M059J (cell line): ENCODE measurements around the gene KLLN. TPM values are rescaled to one million over a fixed set of nuclear protein-coding genes. Genes with fewer than 3 reads are reported as not detected.
"Not testable (repeated sequence)": the region's sequence is repeated elsewhere in the genome, so short reads cannot be mapped to it uniquely, and the experiment has no call there.

ENCODE experiments used
- DNase-seq: peaks from one replicate; pipeline ENCODE4 v3.0.0-alpha.2; 2012; ENCODE audit warnings: low read depth
- total RNA-seq: library from RNA; depleted of rRNA; stranded (reverse); fragments of >200 nt; shearing (Covaris generic); gene quantifications from 2 replicates; pipeline ENCODE4 v1.2.3, GENCODE V29; 2014

Gene KLLN
- total RNA-seq, 1 experiment from 2014 or later, result 0.69 TPM

DNA sequence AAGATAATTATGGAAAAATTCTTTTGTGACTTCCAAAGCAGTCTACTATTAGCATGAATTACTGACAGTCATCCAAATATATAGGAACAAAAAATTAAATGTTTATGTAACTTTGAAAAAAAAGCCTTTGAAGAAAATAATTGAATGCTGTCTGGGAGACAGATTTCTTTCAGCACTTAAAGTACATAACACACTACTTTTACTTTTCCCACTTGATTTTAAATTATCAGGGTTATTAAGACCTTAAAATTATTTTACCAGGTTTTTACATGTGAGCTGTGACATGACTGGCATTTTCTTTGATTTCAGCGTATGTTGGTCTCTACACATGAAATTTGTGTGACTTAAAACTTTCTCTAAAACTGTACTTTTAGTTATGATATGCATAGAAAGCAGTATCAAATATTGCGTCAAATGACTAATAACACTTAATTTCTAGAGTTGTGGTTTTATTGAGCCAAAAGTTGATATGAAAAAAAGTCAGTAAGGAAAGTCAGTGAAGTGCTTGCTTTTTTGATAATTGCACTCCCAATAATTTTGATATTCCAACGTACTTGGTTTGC lies 3.2 kb upstream of the KLLN start:
- DNase-seq, result no peak

GRCh38 chr10:87865241-87865881 lies 2.0 kb upstream of the KLLN start:
- no peak for DNase-seq

DNA sequence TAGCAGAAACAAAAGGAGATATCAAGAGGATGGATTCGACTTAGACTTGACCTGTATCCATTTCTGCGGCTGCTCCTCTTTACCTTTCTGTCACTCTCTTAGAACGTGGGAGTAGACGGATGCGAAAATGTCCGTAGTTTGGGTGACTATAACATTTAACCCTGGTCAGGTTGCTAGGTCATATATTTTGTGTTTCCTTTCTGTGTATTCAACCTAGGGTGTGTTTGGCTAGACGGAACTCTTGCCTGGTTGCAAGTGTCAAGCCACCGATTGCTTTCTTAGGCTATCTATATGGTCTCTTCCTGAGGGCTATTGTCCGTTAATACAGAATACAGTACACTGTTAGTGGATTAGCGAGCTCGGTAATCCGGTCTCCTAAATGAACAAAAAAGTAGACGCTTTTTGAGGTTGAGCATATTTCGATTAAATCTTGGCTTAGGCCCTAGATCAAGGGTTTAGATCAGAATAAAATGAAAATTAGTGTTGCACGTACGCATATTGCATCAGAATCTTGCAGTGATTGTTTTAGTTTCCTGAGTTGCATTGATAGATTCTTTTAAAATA lies 1.2 kb upstream of the KLLN start:
- no peak for DNase-seq

DNA sequence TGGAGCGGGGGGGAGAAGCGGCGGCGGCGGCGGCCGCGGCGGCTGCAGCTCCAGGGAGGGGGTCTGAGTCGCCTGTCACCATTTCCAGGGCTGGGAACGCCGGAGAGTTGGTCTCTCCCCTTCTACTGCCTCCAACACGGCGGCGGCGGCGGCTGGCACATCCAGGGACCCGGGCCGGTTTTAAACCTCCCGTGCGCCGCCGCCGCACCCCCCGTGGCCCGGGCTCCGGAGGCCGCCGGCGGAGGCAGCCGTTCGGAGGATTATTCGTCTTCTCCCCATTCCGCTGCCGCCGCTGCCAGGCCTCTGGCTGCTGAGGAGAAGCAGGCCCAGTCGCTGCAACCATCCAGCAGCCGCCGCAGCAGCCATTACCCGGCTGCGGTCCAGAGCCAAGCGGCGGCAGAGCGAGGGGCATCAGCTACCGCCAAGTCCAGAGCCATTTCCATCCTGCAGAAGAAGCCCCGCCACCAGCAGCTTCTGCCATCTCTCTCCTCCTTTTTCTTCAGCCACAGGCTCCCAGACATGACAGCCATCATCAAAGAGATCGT lies 690 bp upstream of the KLLN start:
- not testable (repeated sequence) for DNase-seq

- peak; percentile 71 for DNase-seq
Measured at GRCh38 chr10:87862679-87863052, 667 bp downstream of the KLLN start.

DNA sequence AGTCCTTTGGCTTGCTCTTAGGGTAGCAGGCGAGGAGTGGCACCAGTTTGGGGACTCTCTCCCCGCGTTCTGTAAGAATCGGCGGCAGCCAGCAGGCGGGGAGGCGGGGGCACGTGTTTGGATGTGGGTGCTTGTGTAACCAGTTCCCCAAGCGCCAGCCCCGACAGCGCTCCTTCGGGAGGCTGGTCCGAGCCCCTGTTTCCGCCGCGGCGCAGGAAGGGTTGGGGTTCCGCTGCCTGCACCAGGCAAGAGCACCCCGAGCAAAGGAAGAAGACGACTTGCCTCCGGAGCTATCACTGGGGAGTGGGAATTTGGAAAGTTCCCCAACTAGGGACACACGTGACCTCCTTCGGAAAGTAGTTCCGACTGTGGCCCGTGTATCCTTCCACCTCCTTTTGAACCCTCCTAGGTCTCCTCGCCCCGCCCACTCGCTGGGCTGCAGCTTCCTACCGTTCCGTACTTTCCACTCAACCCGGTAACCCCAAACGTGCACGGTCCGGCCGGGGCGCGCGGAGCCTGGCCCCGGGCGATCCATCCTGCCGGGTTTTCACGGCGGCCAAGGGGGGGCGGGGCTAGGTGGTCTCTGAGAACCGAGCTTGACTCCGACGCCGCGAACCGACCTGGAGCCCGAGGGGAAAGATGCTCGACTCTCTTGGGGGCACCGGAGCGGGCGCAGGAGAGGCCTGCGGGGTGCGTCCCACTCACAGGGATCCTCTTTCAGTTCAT lies 1.2 kb downstream of the KLLN start:
- peak; percentile 74 for DNase-seq

GRCh38 chr10:87861566-87861952 lies 1.8 kb downstream of the KLLN start:
- DNase-seq, result no peak

GRCh38 chr10:87860816-87861403 lies 2.4 kb downstream of the KLLN start:
- no peak for DNase-seq

- peak; percentile 84 for DNase-seq
Measured at GRCh38 chr10:87860156-87860795, 3.1 kb downstream of the KLLN start.

- not testable (repeated sequence) for DNase-seq
Measured at GRCh38 chr10:87855665-87856064, 7.7 kb downstream of the KLLN start.

DNA sequence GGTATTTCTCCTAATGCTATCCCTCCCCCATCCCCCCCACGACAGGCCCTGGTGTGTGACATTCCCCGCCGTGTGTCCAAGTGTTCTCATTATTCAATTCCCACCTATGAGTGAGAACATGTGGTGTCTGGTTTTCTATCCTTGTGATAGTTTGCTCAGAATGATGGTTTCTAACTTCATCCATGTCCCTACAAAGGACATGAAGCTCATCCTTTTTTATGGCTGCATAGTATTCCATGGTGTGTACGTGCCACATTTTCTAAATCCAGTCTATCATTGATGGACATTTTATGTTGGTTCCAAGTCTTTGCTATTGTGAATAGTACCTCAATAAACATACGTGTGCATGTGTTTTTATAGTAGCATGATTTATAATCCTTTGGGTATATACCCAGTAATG lies 8.1 kb downstream of the KLLN start:
- DNase-seq, result not testable (repeated sequence)

DNA sequence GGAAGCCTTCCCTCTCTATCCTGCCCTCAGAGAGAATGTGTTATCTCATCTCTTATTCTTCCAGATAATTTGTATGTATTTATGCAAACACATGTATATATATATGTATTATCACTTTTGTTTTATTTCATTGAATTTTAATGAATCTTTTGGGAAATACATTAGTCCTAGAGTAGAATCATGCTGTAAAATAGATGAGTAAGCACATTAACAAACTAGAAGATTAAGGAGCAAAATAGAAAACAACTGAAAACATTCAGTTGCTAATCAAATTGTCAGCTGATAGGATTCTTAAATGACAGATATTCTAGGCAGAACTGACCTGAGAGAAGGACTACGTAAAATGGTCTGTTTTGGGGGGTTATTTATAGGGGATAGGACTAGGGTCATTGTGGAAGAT lies 11.2 kb downstream of the KLLN start:
- no peak for DNase-seq

GRCh38 chr10:87850742-87851205 lies 12.6 kb downstream of the KLLN start:
- peak; percentile 70 for DNase-seq

DNA sequence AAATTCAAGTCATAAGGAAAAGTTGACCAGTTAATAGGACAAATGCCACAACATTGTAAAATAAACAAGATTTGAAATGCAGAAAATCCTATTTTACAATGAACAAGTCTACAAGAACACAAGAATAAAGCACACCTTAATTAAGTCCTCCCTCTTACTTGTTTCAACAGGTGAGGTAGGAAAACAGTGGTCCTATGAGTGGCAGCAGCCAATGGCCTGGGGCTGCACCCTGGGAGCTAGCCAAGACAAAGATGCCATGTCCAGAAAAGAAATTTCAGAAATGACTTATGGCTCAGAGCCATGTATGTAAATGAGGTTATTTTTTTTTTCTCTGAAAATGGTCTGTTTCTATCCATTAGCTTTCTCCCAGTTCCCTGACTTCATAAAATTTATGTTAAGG lies 14.3 kb downstream of the KLLN start:
- no peak for DNase-seq

GRCh38 chr10:87847550-87847949 lies 15.8 kb downstream of the KLLN start:
- DNase-seq, result no peak

DNA sequence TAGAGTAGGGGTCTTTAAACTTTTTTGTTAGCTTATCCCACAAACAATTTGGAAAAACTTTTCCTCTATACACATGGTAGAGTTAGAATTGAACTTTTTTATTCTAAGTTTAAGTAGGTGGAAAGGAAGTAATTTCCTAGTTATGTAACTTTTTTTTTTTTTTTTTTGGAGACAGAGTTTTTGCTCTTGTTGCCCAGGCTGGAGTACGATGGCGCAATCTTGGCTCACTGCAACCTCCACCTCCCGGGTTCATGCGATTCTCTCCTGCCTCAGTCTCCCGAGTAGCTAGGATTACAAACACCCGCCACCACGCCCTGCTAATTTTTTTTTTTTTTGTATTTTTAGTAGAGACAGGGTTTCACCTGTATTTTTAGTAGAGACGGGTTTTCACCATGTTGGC lies 16.6 kb downstream of the KLLN start:
- DNase-seq, result not testable (repeated sequence)

DNA sequence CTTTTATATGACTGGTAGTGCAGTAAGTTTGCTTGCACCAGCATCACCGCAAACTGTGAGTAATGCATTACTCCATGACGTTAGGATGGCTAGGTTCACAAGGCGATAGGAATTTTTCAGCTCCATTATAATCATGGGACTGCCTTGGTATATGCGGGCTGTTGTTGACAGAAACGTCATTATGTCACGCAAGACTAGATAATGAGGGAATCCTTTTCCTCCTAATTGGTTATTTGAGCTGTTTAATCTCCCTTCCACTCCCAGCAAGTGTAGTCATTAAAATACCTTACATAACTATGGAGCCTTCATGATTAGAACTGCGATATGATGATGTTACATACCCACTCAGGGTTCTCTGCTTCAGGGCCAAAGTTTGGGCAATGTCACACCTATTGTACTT lies 17.3 kb downstream of the KLLN start:
- DNase-seq, result peak; percentile 75

GRCh38 chr10:87845624-87845998 lies 17.7 kb downstream of the KLLN start:
- DNase-seq, result no peak

- DNase-seq, result peak; percentile 72
Measured at GRCh38 chr10:87844837-87845623, 18.3 kb downstream of the KLLN start.

GRCh38 chr10:87843714-87844113 lies 19.6 kb downstream of the KLLN start:
- DNase-seq, result no peak
